ENCODE measurements around the gene PFDN2.

PFDN2 gene

DNA sequence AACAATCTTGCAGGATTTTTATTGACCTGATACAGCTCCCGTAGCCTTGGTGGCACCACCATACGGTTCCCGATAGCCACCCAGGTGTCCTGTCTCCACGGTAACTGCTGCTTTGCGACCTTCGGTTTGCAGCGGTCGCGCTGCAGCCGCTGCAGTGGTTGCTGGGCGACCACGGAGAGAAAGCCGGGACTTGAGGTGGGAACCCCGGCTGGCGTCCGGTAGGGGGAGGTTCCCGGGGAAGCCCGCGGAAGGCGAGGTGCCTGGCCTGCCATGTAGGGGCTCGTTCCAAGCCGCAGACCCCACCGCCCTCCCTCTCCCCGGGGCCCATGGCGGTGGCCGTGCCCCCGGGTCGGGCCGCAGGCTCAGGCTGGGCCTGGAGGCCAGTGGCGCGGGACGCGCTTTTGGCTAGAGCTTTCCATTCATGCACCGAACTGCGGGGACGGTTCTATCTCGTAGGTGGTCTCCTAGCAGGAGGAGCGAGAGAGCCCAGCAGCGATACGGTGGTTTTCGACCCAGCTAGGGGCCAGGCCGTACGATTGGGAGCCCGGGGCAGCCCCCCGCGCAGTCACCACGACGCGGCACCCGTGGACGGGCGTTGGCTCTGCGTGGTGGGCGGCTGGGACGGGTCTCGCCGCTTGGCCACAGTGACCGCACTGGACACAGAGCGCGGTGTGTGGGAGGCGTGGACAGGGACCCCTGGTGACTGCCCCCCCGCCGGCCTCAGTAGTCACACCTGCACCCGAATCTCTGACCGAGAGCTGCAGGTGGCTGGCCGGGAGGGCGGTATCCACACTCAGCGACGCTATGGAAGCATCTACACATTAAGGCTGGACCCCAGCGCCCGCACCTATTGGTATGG is 19.4 kb downstream of the PFDN2 start, which contains the start of gene KLHDC9:
Gene KLHDC9 (plus strand): TSS at position 152 of the 859 bp plus-strand sequence. CDS start 175 bp downstream, at position 327.
- peak; percentile 85 for DNase-seq

DNA sequence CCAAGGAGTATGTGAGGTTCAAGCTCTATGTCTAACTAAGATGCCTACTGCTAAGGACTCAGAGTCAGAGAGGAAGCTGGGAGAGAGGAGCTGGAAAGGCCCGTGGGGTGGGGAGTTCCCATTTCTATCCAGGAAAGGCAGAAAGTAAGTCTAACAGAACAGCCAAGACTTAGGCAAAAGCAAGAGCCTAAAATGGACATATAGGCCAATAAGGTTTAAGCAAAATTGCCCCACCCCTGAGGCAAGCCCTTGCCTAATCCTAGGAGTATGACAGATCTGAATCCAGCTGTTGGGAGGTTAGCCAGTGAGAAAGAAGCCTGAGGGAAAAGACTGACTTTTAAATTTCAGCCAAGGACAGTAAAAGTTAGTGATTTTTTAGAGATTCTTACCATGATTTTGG is 21.3 kb downstream of the PFDN2 start:
- no peak for DNase-seq

DNA sequence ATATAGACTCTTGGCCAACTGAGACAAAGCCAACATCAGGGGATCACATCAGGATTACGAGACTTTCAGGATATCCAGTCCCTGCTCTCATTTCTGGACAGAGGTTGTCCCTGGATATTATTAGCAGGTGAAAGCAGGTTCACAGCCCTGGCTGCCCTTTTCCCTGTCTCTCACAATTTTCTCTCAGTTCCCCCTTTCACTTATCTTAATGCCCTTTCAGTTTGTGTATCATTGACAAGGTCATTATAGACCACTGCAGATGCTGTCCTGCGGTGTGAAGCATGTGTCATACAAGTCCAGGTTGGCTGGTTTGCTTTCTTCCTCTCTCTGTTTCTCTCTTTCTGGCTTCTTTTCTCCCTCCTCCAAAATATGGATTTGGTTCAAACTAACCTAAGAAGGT is 21.8 kb downstream of the PFDN2 start:
- no peak for DNase-seq

DNA sequence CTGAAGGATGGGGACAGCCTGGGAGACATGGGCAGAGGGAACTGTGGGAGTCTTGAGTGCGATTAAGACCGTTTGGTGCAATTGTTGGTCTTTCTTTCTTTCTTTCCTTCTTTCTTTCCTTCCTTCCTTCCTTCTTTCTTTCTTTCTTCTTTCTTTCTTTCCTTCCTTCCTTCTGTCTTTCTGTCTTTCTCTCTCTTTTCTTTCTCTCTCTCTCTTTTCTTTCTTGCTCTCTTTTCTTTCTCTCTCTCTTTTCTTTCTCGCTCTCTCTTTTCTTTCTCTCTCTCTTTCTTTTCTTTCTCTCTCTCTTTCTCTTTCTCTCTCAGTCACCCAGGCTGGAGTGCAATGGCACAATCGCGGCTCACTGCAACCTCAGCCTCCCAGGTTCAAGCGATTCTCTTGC is 22.6 kb downstream of the PFDN2 start:
- DNase-seq = no peak

DNA sequence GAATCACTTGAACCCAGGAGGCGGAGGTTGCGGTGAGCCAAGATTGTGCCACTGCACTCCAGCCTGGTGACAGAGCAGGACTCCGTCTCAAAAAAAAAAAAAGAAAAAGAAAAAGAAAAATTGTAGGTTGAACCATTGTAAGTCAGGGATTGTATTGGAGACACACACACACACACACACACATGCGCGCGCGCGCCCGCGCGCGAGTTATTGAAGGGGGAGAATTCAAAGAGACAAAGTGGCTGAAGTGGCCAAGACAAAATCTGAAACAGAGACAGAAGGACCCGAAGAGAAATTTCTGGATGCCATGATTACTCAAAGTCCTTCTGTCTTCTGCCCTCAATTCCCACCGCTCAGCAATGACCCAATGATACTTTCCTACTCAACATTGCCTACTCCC is 23.4 kb downstream of the PFDN2 start:
- DNase-seq = no peak

DNA sequence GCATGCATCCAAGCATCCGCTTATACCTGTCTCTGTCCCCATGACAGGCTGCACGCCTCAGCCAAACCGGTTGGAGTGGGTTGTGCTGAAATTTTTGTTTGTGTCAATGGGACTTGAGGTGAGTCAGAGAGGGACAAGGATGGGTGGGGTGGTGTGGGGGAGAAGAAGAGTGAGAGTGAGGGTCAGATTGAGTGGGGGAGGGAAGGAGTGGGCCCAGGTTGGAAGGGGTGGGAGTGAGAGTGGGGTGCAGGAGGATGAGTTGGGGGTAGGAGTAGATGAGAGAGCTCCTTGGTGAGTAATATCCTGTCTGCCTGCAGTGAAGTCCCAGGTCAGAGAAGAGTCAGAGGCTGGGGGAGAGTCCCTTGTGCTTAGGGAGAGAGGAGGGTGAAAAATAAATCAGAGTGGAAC is 25.2 kb downstream of the PFDN2 start:
- DNase-seq = peak; percentile 49

DNA sequence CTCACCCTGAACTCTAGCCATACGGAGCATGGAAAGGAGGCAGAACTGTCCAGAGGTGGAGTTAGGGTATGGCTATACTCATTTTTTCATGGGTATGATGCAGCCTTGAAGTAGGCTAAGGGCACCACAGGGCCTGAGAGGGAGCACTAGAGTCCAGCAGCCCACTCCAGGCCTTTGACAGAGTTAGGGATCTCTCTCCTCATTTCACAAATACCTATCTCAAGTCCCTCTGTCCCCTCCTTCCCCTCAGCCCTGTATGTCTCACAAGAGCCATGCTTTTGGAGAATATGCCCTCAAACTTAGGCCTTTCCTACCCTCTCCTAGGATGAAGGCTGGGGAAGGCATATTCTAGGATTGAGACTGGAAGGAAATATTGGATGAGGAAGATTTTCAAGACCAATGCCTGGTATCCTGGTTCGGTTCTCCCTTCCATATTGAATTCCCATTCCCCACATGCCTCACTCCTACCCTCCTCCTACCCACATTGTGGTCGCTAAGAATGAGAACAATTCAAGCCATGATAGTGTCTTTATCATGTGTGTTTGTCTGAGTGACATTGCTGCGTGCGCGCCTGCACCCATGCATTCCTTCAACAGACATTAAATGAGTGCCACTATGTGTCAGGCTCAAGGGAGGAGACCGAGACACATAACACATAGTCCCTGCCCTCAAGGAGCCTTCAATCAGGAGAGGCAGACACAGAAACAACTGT is 25.9 kb downstream of the PFDN2 start:
- DNase-seq = no peak

DNA sequence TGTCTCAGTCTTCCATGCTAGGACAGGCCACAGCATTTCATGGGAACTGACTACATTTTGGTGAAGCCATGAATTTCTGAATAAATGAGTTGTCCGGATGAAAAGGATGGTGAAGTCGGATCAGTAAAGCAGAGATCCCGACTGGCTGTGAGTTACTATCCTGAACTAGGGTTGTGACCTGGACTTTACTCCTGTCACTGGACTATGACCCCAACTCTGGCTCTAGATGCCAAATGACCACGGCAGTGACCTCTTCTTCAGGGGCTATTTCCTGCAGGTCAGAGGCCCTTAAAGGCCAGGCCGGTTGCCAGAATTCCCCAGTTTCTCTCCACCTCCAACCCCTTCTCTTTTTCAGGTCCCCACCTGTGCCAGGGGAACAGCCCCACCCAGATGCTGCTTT is 26.7 kb downstream of the PFDN2 start:
- no peak for DNase-seq

DNA sequence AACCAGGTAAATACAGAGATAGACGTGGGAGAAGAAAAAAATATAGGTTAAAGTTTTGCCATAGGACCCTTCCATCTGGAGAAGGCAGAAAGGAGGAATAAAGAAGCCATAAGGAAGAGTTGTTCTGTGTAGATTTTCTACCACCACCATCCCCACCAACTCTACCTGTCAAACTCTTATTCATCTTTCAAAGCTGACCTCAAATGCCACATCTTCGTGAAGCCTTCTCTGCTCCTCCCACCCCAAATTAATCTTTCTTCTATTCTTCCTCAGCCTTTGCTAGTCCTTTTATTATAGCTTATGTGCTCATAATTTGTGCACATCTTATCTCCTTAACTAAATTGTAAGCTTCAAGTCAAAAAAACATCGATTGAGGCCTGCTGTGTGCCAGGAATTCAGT is 27.2 kb downstream of the PFDN2 start:
- no peak for DNase-seq

DNA sequence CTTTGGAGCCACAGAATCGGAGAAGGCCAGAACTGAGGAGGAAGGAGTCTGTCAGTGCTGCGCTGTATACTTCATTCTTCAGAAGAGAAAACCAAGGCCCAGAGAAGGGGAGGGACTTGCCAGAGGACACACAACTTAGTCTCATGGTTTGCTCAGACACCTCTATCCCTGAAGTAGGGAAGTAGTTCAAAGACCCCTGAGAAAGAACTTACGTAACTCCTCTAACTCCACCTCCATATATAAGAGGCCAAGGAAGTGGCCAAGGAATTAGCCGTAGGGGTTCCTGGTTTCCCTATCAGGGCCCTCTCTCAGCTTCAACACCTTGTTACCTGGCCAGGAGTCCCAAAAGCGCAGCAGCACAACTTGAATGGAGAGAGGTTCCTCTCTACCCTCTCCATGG is 27.9 kb downstream of the PFDN2 start:
- DNase-seq = no peak

DNA sequence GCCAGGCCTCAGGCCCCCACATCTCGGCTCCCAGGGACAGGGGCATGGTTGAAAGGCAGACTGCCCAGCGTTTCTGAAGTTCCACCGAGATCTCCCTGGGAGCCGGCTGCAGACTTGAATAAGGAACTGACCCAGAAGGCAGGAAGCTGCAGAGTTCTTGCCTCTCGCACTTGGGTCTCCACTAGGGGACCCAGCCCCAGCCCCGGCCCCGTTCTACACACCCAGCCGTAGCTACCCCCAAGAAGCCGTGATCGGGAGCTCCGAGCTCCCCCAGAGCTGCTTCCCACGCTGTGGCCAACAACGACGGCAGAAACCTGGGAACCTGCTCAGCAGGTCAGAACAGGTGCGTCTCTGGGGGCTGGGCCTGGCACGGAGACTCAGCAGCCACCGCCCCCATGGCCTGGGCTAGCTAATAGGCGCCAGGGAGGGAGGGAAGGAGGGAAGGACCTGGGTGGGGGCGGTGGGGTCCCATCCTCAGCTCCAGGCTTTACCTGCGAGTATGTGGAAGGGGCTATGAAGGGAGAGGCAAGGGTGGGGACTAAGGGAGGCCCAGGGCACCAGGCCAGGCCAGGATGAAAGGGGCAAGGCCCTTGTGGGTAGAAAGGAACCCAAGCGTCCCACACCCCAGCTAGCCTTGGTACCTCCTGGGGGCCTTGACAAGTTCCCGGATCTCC is 28.4 kb downstream of the PFDN2 start, which contains the start of gene NECTIN4:
Gene NECTIN4 (minus strand): TSS at position 308 of the 674 bp plus-strand sequence. CDS start 262 bp downstream, at position 46.
- DNase-seq = no peak

DNA sequence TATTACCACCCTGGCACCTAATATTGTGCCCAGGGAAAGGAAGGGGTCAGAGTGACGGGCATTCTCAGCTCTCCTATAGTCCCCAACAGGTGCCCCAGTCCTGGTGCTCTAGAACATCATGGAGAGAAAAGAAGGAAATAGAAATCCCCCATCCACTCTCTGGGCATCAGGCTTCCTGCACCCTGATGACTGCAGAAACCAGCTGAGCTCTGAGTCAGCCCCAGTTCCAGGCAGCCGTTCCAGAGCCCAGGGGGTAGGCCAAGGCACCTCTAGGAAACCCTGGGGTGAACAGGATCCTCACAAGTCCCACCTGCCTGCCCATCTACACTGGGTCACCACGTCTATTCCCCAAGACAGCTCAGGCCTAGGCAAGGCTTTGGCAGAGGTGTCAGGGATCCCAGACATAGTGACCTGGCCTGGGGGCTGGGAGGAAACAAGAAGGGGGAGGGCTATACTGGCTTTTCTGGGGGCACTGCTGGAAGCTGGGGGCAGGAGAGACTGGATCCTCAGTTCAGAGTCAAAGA is 29.2 kb downstream of the PFDN2 start:
- no peak for DNase-seq

DNA sequence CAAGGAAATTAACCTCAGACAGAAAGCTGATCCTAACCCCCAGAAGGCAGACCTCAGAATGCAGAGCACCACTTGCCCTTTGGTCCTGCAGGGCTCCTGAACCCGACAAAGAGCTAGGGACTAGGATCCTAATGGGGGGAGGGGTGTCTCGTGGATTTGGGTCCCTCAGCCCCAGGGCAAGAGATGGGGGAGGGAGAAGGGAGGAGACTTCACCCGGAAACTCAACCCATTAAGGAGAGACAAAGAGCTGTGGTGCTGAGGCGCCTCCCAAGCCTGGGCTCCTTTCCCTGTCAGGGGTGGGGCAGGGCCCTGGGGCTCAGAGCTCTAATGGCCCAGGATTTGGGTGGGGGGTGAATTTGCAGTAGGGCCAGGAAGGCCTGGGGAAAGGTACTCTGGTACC is 31.4 kb downstream of the PFDN2 start:
- no peak for DNase-seq

DNA sequence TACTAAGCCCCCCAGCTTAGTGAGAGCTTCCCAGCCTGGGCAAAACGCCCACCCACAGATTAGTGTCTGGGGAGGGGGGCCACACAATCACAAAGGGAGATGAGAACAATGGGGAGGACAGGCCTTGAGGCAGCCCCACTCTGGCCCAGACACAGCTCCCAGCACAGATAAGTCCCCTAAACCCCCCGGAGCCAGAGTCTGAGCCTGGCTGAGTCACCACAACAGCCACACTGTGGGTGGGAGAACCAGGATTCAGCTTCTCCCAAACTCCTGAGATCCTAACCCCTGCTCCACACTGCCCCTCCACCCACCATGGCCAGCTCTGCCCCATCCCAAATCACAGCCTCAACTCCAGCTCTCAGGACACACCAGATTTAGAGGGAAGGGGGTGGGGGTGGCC is 32.7 kb downstream of the PFDN2 start:
- DNase-seq = no peak

DNA sequence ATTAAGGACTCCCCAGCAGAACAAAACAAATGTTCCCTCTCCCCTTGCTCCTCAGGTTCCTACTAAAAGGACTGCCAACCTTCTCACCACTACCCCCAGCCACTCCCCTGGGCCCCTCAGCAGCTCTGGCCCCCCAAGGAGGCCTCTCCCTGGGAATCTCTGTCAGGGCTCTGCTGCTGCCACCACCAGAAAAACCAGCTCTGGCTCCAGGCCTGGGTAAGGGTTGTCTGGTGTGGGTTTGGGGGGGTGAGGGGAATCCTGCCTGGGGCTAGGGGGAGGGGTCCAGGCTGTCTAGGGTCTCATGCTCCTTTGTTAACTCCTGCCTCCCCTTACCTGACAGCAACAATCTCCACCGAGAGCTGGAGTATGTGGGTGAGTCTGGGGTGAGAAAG is 33.2 kb downstream of the PFDN2 start:
- no peak for DNase-seq

DNA sequence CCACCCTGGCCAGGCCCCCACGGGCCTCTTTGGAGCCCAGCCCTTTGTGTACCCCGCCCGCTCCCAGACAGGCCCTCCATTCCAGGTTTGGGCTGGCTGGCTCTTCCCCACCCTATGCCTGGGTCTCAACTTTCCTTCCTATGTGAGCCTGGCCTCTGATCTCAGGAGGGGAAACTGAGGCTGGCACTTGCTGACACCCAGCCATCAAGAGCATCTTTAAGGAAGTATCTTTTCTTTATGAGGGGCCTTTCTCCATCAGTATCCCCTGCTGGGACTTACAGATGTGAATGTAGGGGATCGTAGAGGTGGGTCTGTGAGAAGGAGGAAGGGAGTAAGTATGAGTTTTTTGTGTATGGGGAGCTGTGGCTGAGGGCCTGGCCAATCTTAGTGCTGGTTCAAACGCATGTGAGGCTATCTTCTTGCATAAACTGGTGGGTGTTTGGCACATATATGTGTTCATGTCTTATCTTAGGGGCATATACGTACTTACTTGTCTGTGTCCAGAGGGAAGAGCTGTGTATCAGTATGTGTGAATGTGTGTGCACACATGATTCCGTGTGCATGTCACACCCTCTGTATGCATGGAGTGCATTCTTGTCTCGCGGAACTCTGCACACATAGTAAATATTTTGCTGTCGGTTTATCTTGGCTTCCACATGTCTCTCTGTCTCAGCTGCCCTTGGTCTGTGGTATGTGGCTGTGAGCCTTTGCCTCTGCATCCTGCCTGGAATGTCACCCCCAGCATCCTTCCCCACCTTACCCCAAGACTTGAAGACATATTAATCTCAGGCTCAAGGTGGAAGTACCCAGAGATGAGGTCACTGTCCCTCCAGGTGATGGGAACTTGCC is 33.9 kb downstream of the PFDN2 start:
- DNase-seq = no peak

DNA sequence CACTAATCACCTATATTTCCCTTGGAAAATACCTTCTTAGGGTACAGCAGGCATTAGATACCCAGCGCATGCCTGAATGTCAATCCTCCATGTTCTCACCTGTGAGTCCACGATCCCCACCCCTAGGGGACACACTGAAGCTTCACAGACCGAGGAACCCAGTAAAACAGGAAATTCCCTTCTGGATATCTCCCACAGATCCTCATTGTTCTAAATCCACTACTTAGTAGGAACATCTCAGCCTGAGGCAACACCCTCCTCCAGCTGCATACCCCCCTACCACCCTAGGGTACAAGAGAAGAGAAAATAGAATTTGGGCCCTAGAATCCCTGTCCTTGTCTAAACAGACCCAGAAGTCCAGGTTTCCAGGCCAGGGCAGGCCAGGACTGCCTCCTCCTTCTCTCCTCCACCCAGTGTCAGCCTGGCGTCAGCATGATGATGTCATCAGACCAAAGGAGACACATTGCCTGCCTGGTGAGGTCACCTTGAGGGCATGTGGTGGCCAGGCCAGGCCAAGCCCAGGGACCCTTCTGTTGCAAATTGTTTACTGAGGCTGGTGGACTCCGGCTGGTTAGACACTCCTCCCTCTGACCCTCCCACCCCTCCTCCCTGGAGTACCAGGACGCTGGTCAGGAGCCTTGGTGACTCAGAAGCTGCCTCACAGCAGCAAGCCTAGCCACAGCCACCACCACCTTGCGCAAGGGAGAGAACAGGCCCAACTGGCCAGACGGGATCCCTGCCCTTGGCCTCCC is 34.7 kb downstream of the PFDN2 start:
- peak; percentile 14 for DNase-seq

DNA sequence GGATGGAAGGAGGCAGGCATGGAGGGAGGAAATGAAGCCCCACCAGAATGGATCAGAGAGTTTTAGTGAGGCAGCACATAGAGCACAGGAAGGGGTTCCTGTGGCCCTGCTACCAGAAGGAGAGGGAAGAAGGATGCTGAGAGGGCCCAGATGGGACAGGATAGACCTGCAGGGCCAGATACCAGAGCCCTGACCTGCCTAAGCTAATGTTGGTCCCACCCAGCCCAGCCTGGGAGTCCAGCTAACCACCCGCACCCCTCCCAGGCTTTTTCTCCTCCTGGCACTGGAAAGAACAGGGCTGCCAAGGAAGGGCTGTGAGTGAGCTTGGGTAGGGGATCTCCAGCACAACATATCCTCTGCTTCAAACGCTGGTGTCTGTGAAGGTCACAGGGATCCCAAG is 35.4 kb downstream of the PFDN2 start:
- DNase-seq = no peak

DNA sequence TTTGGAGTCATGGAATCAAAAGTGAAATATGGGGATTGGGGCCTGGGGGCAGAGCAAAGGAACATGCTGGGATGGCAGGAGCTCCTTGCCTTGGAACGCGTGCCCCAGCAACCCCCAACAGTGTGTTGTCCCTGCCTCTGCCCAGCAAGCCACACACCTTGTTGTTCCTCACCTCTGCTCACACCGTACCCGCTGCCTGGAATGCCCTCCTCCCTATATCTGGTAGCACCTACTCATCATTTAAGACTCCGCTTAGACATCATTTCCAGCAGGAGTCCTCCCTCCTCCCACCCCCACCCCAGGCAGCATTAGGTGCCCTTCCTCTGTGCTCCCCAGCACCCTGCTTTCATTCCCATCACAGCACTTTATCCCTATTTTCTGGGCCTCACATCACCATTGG is 36.3 kb downstream of the PFDN2 start:
- DNase-seq = no peak

DNA sequence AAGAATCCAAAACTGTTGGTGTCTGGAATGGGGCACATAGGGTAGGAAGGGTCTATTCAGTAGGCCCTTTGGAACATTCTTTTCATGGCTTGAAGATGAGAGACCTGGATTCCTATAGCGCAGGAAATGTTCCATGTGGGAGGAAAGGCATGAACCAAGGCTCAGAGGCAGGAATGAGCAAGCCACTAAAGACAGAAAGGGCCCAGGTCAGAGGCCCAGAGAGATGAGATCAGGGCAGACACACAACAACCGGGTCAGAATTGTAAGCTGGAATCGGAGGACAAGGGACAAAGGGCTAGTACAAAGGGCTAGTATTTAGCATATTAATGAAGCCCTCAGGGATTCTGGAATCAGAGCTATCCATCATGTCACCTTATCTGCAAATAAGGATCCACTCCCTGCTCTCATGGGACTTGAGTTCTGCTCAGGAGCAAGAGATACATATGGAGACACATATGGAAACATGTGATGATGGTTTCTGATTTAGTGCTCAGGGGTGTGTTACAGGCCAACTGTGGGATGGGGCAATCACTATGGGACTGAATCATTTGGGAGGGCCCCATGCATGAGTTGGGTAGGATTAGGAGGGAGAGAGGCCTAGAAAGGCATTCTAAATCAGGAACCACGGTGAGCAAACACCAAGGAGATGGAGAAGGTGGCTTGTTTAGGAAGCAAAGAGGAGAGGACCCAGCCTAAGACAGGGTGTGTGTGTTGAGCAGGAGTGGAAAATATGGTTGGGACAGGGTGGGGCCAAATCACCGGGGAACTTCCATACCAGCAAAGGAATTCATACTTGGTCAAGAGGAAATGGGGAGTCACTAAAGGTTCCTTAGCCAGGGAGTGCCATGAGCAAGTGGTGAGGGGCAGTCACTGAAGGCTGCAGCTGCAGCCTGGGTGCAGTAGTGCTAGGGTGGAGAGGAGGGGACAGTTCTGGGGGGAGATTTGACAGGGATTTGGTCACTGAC is 37.1 kb downstream of the PFDN2 start:
- no peak for DNase-seq

All from CD4-positive, alpha-beta T cell treated with Interleukin-4 for 4 hours (primary cell).